ENCODE data around the gene MB. TPM values are rescaled to one million over a fixed set of nuclear protein-coding genes. Genes with fewer than 3 reads are reported as not detected.

Gene MB
- total RNA-seq, 1 experiment from 2014 or later, result not detected

- H3K36me3 ChIP-seq (ENCODE audit: insufficient read depth, low read length), result no peaks in the 10 kb centered on the region
- H3K79me2 ChIP-seq (ENCODE audit: low read length), result no peaks in the 10 kb centered on the region
These were observed 48.1 kb downstream of the MB start for GRCh38 chr22:35568751-35569739.

GRCh38 chr22:35567351-35568141 is 49.6 kb downstream of the MB start:
- no peaks in the 10 kb centered on the region for H3K9me3 ChIP-seq (ENCODE audit: low read length)

More at GRCh38 chr22:35568751-35569739, 48.1 kb downstream of the MB start:
- Histone ChIP-seq H3K27me3 (ENCODE audit: low read length) (no peaks in the 10 kb centered on the region), H3K4me1 (ENCODE audit: low read length) (no peaks in the 10 kb centered on the region), H3K9me2 (replicated peaks; ENCODE audit: insufficient read depth, low read length) (no peaks in the 10 kb centered on the region), H3K4me3 (ENCODE audit: low read length) (no peak overlapping the region), H3K9me3 (ENCODE audit: low read length) (no peaks in the 10 kb centered on the region), H2AFZ (ENCODE audit: low read length) (no peak overlapping the region), H3K9ac (ENCODE audit: low read length) (no peak overlapping the region), H4K20me1 (ENCODE audit: insufficient read depth, low read depth, low read length) (no peaks in the 10 kb centered on the region), H3K4me2 (ENCODE audit: low read depth, low read length, poor library complexity, severe bottlenecking) (no peak overlapping the region), H3K27ac (ENCODE audit: low read length) (no peak overlapping the region)
- DNase-seq, result no peak

GRCh38 chr22:35564975-35565867 is 51.9 kb downstream of the MB start:
- H3K9me2 ChIP-seq (replicated peaks; ENCODE audit: insufficient read depth, low read length), result no peaks in the 10 kb centered on the region
- no peaks in the 10 kb centered on the region for H4K20me1 ChIP-seq (ENCODE audit: insufficient read depth, low read depth, low read length)
- no peak overlapping the region for H2AFZ ChIP-seq (ENCODE audit: low read length)
- no peak overlapping the region for H3K4me2 ChIP-seq (ENCODE audit: low read depth, low read length, poor library complexity, severe bottlenecking)
- H3K27me3 ChIP-seq (ENCODE audit: low read length), result no peaks in the 10 kb centered on the region
- no peaks in the 10 kb centered on the region for H3K9me3 ChIP-seq (ENCODE audit: low read length)
- DNase-seq, result no peak
- no peak overlapping the region for H3K9ac ChIP-seq (ENCODE audit: low read length)
- no peaks in the 10 kb centered on the region for H3K36me3 ChIP-seq (ENCODE audit: insufficient read depth, low read length)
- no peak overlapping the region for H3K27ac ChIP-seq (ENCODE audit: low read length)
- H3K79me2 ChIP-seq (ENCODE audit: low read length), result no peaks in the 10 kb centered on the region
- no peak overlapping the region for H3K4me3 ChIP-seq (ENCODE audit: low read length)
- no peaks in the 10 kb centered on the region for H3K4me1 ChIP-seq (ENCODE audit: low read length)

More at GRCh38 chr22:35567351-35568141, 49.6 kb downstream of the MB start:
- no peak overlapping the region for H2AFZ ChIP-seq (ENCODE audit: low read length)
- no peaks in the 10 kb centered on the region for H4K20me1 ChIP-seq (ENCODE audit: insufficient read depth, low read depth, low read length)
- no peak overlapping the region for H3K9ac ChIP-seq (ENCODE audit: low read length)
- H3K4me1 ChIP-seq (ENCODE audit: low read length), result no peaks in the 10 kb centered on the region
- no peaks in the 10 kb centered on the region for H3K27me3 ChIP-seq (ENCODE audit: low read length)
- H3K36me3 ChIP-seq (ENCODE audit: insufficient read depth, low read length), result no peaks in the 10 kb centered on the region
- no peak overlapping the region for H3K4me3 ChIP-seq (ENCODE audit: low read length)
- no peaks in the 10 kb centered on the region for H3K9me2 ChIP-seq (replicated peaks; ENCODE audit: insufficient read depth, low read length)
- no peak overlapping the region for H3K4me2 ChIP-seq (ENCODE audit: low read depth, low read length, poor library complexity, severe bottlenecking)
- H3K27ac ChIP-seq (ENCODE audit: low read length), result no peak overlapping the region
- H3K79me2 ChIP-seq (ENCODE audit: low read length), result no peaks in the 10 kb centered on the region
- DNase-seq, result no peak

- no peak for DNase-seq
- no peak overlapping the region for H3K27ac ChIP-seq (ENCODE audit: low read length)
- H3K79me2 ChIP-seq (ENCODE audit: low read length), result no peaks in the 10 kb centered on the region
- H3K4me1 ChIP-seq (ENCODE audit: low read length), result no peaks in the 10 kb centered on the region
- no peak overlapping the region for H3K9ac ChIP-seq (ENCODE audit: low read length)
- H4K20me1 ChIP-seq (ENCODE audit: insufficient read depth, low read depth, low read length), result no peaks in the 10 kb centered on the region
- no peaks in the 10 kb centered on the region for H3K36me3 ChIP-seq (ENCODE audit: insufficient read depth, low read length)
- no peak overlapping the region for H3K4me3 ChIP-seq (ENCODE audit: low read length)
- H3K9me3 ChIP-seq (ENCODE audit: low read length), result no peaks in the 10 kb centered on the region
- no peak overlapping the region for H3K4me2 ChIP-seq (ENCODE audit: low read depth, low read length, poor library complexity, severe bottlenecking)
- no peaks in the 10 kb centered on the region for H3K9me2 ChIP-seq (replicated peaks; ENCODE audit: insufficient read depth, low read length)
- no peaks in the 10 kb centered on the region for H3K27me3 ChIP-seq (ENCODE audit: low read length)
- H2AFZ ChIP-seq (ENCODE audit: low read length), result no peak overlapping the region
These were observed 53.9 kb downstream of the MB start for GRCh38 chr22:35563211-35563610.

DNA sequence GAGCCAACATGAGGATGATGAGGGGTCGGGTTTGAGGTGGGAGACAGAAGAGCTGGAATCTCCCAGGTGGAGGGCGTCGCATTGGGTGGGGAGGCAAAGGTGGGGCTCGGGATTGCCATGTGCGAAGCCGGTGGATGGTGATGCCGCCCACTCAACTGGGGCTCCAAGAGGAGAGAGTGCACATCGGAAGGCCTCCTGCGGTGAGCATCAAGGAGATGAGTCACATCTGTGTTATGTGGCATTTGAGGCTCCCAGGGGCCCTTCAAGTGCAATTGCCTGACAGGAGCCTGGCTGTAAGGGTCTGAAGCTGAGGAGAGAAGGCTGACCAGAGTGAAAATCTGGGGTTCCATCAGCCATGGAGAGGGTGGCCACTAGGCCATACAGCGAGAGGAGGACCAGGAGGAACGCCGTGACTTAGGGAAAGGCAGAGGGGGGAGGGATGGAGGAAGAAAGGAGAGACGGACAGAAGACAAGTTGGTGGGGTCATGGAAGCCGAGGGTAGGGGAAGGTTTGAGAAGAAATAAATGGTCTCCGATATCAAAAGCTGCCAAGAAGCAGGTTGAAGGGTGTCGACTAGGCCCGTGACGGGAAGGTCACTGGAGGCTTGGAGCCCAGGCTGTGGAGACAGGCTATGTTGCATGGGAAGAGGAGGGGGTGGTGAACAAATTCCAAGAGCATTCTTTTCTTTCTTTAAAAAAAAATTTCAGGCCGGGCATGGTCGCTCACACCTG is 55.2 kb downstream of the MB start:
- H3K4me3 ChIP-seq (ENCODE audit: low read length), result no peak overlapping the region
- no peak for DNase-seq

GRCh38 chr22:35560824-35561223 is 56.3 kb downstream of the MB start:
- Histone ChIP-seq H3K27me3 (ENCODE audit: low read length) (no peaks in the 10 kb centered on the region), H3K4me1 (ENCODE audit: low read length) (no peaks in the 10 kb centered on the region), H3K4me2 (ENCODE audit: low read depth, low read length, poor library complexity, severe bottlenecking) (no peak overlapping the region), H3K36me3 (ENCODE audit: insufficient read depth, low read length) (no peaks in the 10 kb centered on the region), H3K79me2 (ENCODE audit: low read length) (no peaks in the 10 kb centered on the region), H3K27ac (ENCODE audit: low read length) (no peak overlapping the region), H2AFZ (ENCODE audit: low read length) (no peak overlapping the region), H4K20me1 (ENCODE audit: insufficient read depth, low read depth, low read length) (no peaks in the 10 kb centered on the region), H3K9ac (ENCODE audit: low read length) (no peak overlapping the region), H3K4me3 (ENCODE audit: low read length) (no peak overlapping the region), H3K9me2 (replicated peaks; ENCODE audit: insufficient read depth, low read length) (no peaks in the 10 kb centered on the region), H3K9me3 (ENCODE audit: low read length) (no peaks in the 10 kb centered on the region)
- no peak for DNase-seq

More for the DNA sequence above, 55.2 kb downstream of the MB start:
- Histone ChIP-seq H3K36me3 (ENCODE audit: insufficient read depth, low read length) (no peaks in the 10 kb centered on the region), H3K9me3 (ENCODE audit: low read length) (no peaks in the 10 kb centered on the region), H2AFZ (ENCODE audit: low read length) (no peak overlapping the region), H3K27ac (ENCODE audit: low read length) (no peak overlapping the region), H3K4me1 (ENCODE audit: low read length) (no peaks in the 10 kb centered on the region), H3K79me2 (ENCODE audit: low read length) (no peaks in the 10 kb centered on the region), H3K27me3 (ENCODE audit: low read length) (no peaks in the 10 kb centered on the region), H3K4me2 (ENCODE audit: low read depth, low read length, poor library complexity, severe bottlenecking) (no peak overlapping the region), H3K9ac (ENCODE audit: low read length) (no peak overlapping the region), H3K9me2 (replicated peaks; ENCODE audit: insufficient read depth, low read length) (no peaks in the 10 kb centered on the region), H4K20me1 (ENCODE audit: insufficient read depth, low read depth, low read length) (no peaks in the 10 kb centered on the region)

- H3K9ac ChIP-seq (ENCODE audit: low read length), result no peak overlapping the region
- DNase-seq, result no peak
- H4K20me1 ChIP-seq (ENCODE audit: insufficient read depth, low read depth, low read length), result no peaks in the 10 kb centered on the region
- H3K4me1 ChIP-seq (ENCODE audit: low read length), result no peaks in the 10 kb centered on the region
- no peaks in the 10 kb centered on the region for H3K36me3 ChIP-seq (ENCODE audit: insufficient read depth, low read length)
- H3K4me3 ChIP-seq (ENCODE audit: low read length), result no peak overlapping the region
- H3K9me2 ChIP-seq (replicated peaks; ENCODE audit: insufficient read depth, low read length), result no peaks in the 10 kb centered on the region
- H3K27ac ChIP-seq (ENCODE audit: low read length), result no peak overlapping the region
- H3K79me2 ChIP-seq (ENCODE audit: low read length), result no peaks in the 10 kb centered on the region
- H3K27me3 ChIP-seq (ENCODE audit: low read length), result no peaks in the 10 kb centered on the region
- no peak overlapping the region for H3K4me2 ChIP-seq (ENCODE audit: low read depth, low read length, poor library complexity, severe bottlenecking)
- H3K9me3 ChIP-seq (ENCODE audit: low read length), result no peaks in the 10 kb centered on the region
- H2AFZ ChIP-seq (ENCODE audit: low read length), result no peak overlapping the region
These were observed 56.8 kb downstream of the MB start for GRCh38 chr22:35560366-35560765.
